IPS-18a (cell line): Measurements from ENCODE around the gene FMN2.

Experiments
- H3K27ac ChIP-seq: one replicate; pipeline ENCODE4 v1.5.1; 2013; ENCODE audit warnings: low read length
- H3K27me3 ChIP-seq: one replicate; pipeline ENCODE4 v1.6.1; 2013; ENCODE audit warnings: mild to moderate bottlenecking, low read length; ENCODE audit not compliant: control insufficient read depth, insufficient read depth
- H3K36me3 ChIP-seq: one replicate; pipeline ENCODE4 v1.6.1; 2013; ENCODE audit warnings: low read depth, low read length; ENCODE audit not compliant: control insufficient read depth
- H3K4me1 ChIP-seq: one replicate; pipeline ENCODE4 v1.6.1; 2013; ENCODE audit warnings: low read depth, low read length; ENCODE audit not compliant: control insufficient read depth
- H3K4me3 ChIP-seq: one replicate; pipeline ENCODE4 v1.5.1; 2013; ENCODE audit warnings: low read length
- H3K9ac ChIP-seq: one replicate; pipeline ENCODE4 v1.6.1; 2013; ENCODE audit warnings: mild to moderate bottlenecking, low read length, moderate library complexity
- H3K9me3 ChIP-seq: one replicate; pipeline ENCODE4 v1.6.1; 2013; ENCODE audit warnings: low read depth, low read length; ENCODE audit not compliant: control insufficient read depth

FMN2 gene

GRCh38 chr1:240091614-240092300, at the start of gene FMN2:
Gene FMN2 (plus strand): TSS chr1:240091883. CDS start chr1:240092110, 227 bp downstream.
- Histone ChIP-seq H3K4me3 (peak within 1 kb of the TSS; percentile 67), H3K36me3 (no peaks in the 10 kb centered on the region), H3K27ac (no peak within 1 kb of the TSS), H3K27me3 (peaks cover 47% of the 10 kb centered on the region), H3K4me1 (peaks cover 10% of the 10 kb centered on the region), H3K9ac (peak within 1 kb of the TSS; percentile 22), H3K9me3 (no peaks in the 10 kb centered on the region)

GRCh38 chr1:240044620-240045019, 47.1 kb upstream of the FMN2 start:
- H3K4me1 ChIP-seq = no peaks in the 10 kb centered on the region
- no peak overlapping the region for H3K9ac ChIP-seq
- H3K4me3 ChIP-seq = no peak overlapping the region
- H3K36me3 ChIP-seq = no peaks in the 10 kb centered on the region
- H3K27me3 ChIP-seq = no peaks in the 10 kb centered on the region
- no peaks in the 10 kb centered on the region for H3K9me3 ChIP-seq
- no peak overlapping the region for H3K27ac ChIP-seq

- Histone ChIP-seq H3K36me3 (no peaks in the 10 kb centered on the region), H3K4me1 (no peaks in the 10 kb centered on the region), H3K4me3 (no peak overlapping the region), H3K27ac (no peak overlapping the region), H3K9me3 (no peaks in the 10 kb centered on the region), H3K27me3 (no peaks in the 10 kb centered on the region), H3K9ac (no peak overlapping the region)
These were observed 45.7 kb upstream of the FMN2 start for GRCh38 chr1:240046000-240046399.

GRCh38 chr1:240054109-240054701, 37.5 kb upstream of the FMN2 start:
- Histone ChIP-seq H3K9ac (no peak overlapping the region), H3K27ac (no peak overlapping the region), H3K36me3 (no peaks in the 10 kb centered on the region), H3K27me3 (no peaks in the 10 kb centered on the region), H3K4me3 (no peak overlapping the region), H3K9me3 (no peaks in the 10 kb centered on the region), H3K4me1 (peaks cover 7% of the 10 kb centered on the region)

DNA sequence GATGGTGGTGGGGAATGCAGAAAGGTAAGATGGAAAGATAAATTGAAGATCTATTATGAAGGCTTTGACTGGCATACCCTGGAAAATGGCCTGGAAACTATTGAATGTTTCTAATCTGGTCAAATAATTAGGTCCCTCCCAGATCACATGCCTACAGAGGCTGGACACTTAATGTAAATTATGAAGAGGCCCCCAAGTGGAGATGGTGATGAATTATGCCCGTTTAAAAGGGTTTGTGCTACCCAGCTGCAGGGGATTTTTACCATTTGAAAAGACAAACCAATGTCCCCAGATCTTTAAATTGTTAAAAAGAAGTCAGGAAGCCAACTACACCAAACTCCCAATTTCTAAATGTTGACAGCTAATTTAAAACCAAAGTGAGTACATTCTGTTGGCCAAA, 35.7 kb upstream of the FMN2 start:
- H3K27ac ChIP-seq = no peak overlapping the region
- H3K4me1 ChIP-seq = peaks cover 7% of the 10 kb centered on the region
- no peak overlapping the region for H3K9ac ChIP-seq
- no peaks in the 10 kb centered on the region for H3K36me3 ChIP-seq
- no peak overlapping the region for H3K4me3 ChIP-seq
- H3K9me3 ChIP-seq = no peaks in the 10 kb centered on the region
- no peaks in the 10 kb centered on the region for H3K27me3 ChIP-seq

DNA sequence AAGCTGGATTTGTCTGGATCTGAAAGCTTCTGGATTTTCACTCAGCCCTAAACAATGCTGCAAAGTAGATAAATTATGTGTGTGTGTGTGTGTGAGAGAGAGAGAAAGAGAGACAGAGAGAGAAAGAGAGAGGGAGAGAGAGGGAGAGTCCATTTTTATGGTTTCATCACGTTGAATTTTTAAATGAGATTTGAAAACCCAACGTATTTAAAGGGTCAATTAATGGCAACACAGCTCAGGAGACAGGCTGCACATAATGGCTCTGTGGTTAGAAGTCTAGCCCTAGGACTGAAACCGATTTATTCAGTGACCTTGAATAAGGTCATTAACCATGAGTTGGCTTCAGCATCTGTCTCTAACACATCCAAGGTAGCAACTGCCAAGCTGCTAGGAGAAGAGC, 35.3 kb upstream of the FMN2 start:
- Histone ChIP-seq H3K9me3 (no peaks in the 10 kb centered on the region), H3K9ac (no peak overlapping the region), H3K27ac (no peak overlapping the region)

GRCh38 chr1:240058049-240058448, 33.6 kb upstream of the FMN2 start:
- Histone ChIP-seq H3K27me3 (no peaks in the 10 kb centered on the region), H3K9ac (no peak overlapping the region), H3K27ac (no peak overlapping the region), H3K9me3 (no peaks in the 10 kb centered on the region), H3K36me3 (no peaks in the 10 kb centered on the region), H3K4me1 (peaks cover 7% of the 10 kb centered on the region), H3K4me3 (no peak overlapping the region)

More for the DNA sequence above, 35.3 kb upstream of the FMN2 start:
- H3K27me3 ChIP-seq = no peaks in the 10 kb centered on the region
- no peak overlapping the region for H3K4me3 ChIP-seq
- no peaks in the 10 kb centered on the region for H3K36me3 ChIP-seq
- H3K4me1 ChIP-seq = peaks cover 7% of the 10 kb centered on the region

DNA sequence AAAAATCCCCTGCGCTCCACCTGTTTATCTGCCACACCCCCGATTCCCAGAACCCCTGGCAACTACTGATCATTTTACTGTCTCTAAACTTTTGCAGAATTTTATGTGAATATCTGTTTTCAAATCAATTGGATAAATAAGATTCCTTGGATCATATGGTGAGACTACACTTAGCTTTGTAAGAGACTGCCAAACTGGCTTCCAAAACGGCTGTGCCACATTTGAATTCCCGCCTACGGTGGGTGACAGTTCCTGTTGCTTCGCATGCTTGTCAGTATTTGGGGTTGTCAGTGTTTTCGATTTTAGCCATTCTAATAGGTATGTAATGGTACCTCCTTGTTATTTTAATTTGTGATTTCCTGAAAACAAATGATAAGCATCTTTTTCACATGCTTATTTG, 22.7 kb upstream of the FMN2 start:
- no peak overlapping the region for H3K27ac ChIP-seq
- no peaks in the 10 kb centered on the region for H3K27me3 ChIP-seq
- H3K4me3 ChIP-seq = no peak overlapping the region

GRCh38 chr1:240070188-240070587, 21.5 kb upstream of the FMN2 start:
- H3K27me3 ChIP-seq = no peaks in the 10 kb centered on the region
- no peaks in the 10 kb centered on the region for H3K36me3 ChIP-seq
- peaks cover 16% of the 10 kb centered on the region for H3K4me1 ChIP-seq
- no peaks in the 10 kb centered on the region for H3K9me3 ChIP-seq
- H3K9ac ChIP-seq = no peak overlapping the region
- H3K27ac ChIP-seq = no peak overlapping the region
- no peak overlapping the region for H3K4me3 ChIP-seq

More for the DNA sequence above, 22.7 kb upstream of the FMN2 start:
- no peak overlapping the region for H3K9ac ChIP-seq
- peaks cover 7% of the 10 kb centered on the region for H3K4me1 ChIP-seq
- no peaks in the 10 kb centered on the region for H3K36me3 ChIP-seq
- H3K9me3 ChIP-seq = no peaks in the 10 kb centered on the region

GRCh38 chr1:240073097-240073496, 18.6 kb upstream of the FMN2 start:
- Histone ChIP-seq H3K4me1 (peaks cover 16% of the 10 kb centered on the region), H3K4me3 (no peak overlapping the region), H3K9ac (no peak overlapping the region), H3K36me3 (no peaks in the 10 kb centered on the region), H3K27me3 (no peaks in the 10 kb centered on the region), H3K9me3 (no peaks in the 10 kb centered on the region), H3K27ac (no peak overlapping the region)

GRCh38 chr1:240074422-240074821, 17.3 kb upstream of the FMN2 start:
- H3K27ac ChIP-seq = no peak overlapping the region
- no peaks in the 10 kb centered on the region for H3K36me3 ChIP-seq
- no peak overlapping the region for H3K9ac ChIP-seq
- peaks cover 16% of the 10 kb centered on the region for H3K4me1 ChIP-seq
- no peaks in the 10 kb centered on the region for H3K27me3 ChIP-seq
- H3K9me3 ChIP-seq = no peaks in the 10 kb centered on the region
- H3K4me3 ChIP-seq = no peak overlapping the region

- H3K27me3 ChIP-seq = no peaks in the 10 kb centered on the region
- H3K9me3 ChIP-seq = no peaks in the 10 kb centered on the region
- H3K27ac ChIP-seq = no peak overlapping the region
- no peaks in the 10 kb centered on the region for H3K36me3 ChIP-seq
- no peak overlapping the region for H3K9ac ChIP-seq
- H3K4me1 ChIP-seq = peaks cover 16% of the 10 kb centered on the region
- H3K4me3 ChIP-seq = no peak overlapping the region
These were observed 16.8 kb upstream of the FMN2 start for GRCh38 chr1:240074908-240075307.
